IMR-90 (cell line): ENCODE results near the gene CD1D. TPM values are rescaled to one million over a fixed set of nuclear protein-coding genes. Genes with fewer than 3 reads are reported as not detected.
A peak's percentile ranks its signal among the peaks of the same experiment; 100 is the strongest.

Experiments used
- ATAC-seq: fragments of 200-7000 bp; cut with Tn5 transposase; 2 replicates; pipeline ENCODE4 v1.9.1; 2020; ENCODE audit warnings: low read depth, mild to moderate bottlenecking, moderate library complexity
- BruUV-seq: library from RNA; stranded (reverse); fragments of 400-500 nt; replicated peaks from 2 replicates; lab custom pipeline; 2021; lab: Mats Ljungman, UMichigan
- CTCF ChIA-PET: fragments of 300-600 bp; formaldehyde crosslinking; extraction: SDS; loops from one replicate; lab custom pipeline; 2021; ENCODE audit warnings: antibody characterized with exemption; lab: Yijun Ruan, JAX
- POLR2A ChIA-PET: fragments of 300-600 bp; sonication (Branson Sonifier 250); formaldehyde crosslinking; loops from one replicate; lab custom pipeline; 2022; ENCODE audit warnings: antibody characterized with exemption; ENCODE audit not compliant: unreplicated experiment; lab: Charles Lee
- DNase-seq: peaks from one replicate; pipeline ENCODE4 v3.0.0; 2013
- H2AFZ ChIP-seq: replicated peaks from 2 replicates; pipeline ENCODE3; 2013; ENCODE audit warnings: low read length, mild to moderate bottlenecking; ENCODE audit not compliant: poor library complexity
- H2AK5ac ChIP-seq: 2 replicates; pipeline ENCODE4 v1.6.1; 2013; ENCODE audit warnings: low read depth, low read length, inconsistent platforms
- H2AK9ac ChIP-seq: replicated peaks from 2 replicates; pipeline ENCODE3; 2013; ENCODE audit warnings: mild to moderate bottlenecking, low read depth, low read length, moderate library complexity; ENCODE audit not compliant: poor library complexity
- H2BK120ac ChIP-seq: 2 replicates; pipeline ENCODE4 v1.6.1; 2013; ENCODE audit warnings: low read depth, low read length, inconsistent platforms
- H2BK15ac ChIP-seq: 3 replicates; pipeline ENCODE4 v1.6.1; 2013; ENCODE audit warnings: low read depth, low read length, inconsistent platforms
- H2BK20ac ChIP-seq: 2 replicates; pipeline ENCODE4 v1.6.1; 2013; ENCODE audit warnings: low read depth, mild to moderate bottlenecking, inconsistent platforms, low read length, moderate library complexity
- H2BK5ac ChIP-seq: 2 replicates; pipeline ENCODE4 v1.6.1; 2013; ENCODE audit warnings: mild to moderate bottlenecking, low read depth, low read length, inconsistent platforms; ENCODE audit not compliant: poor library complexity, severe bottlenecking
- H3K14ac ChIP-seq: replicated peaks from 2 replicates; pipeline ENCODE4 v1.6.1; 2013; ENCODE audit warnings: low read depth, low read length, inconsistent platforms
- H3K18ac ChIP-seq: 2 replicates; pipeline ENCODE4 v1.6.1; 2013; ENCODE audit warnings: low read depth, low read length, control low read depth
- H3K23ac ChIP-seq: 2 replicates; pipeline ENCODE4 v1.6.1; 2013; ENCODE audit warnings: low read depth, low read length, inconsistent platforms
- H3K27ac ChIP-seq: 2 replicates; pipeline ENCODE4 v1.5.1; 2013; ENCODE audit warnings: mild to moderate bottlenecking, control low read depth, low read length; ENCODE audit not compliant: insufficient read depth
- H3K27me3 ChIP-seq: 2 replicates; pipeline ENCODE4 v1.6.1; 2013; ENCODE audit warnings: low read length; ENCODE audit not compliant: control insufficient read depth, insufficient read depth
- H3K36me3 ChIP-seq: 2 replicates; pipeline ENCODE4 v1.6.1; 2013; ENCODE audit warnings: low read length, mixed read lengths; ENCODE audit not compliant: control insufficient read depth, insufficient read depth
- H3K4ac ChIP-seq: 2 replicates; pipeline ENCODE4 v1.6.1; 2013; ENCODE audit warnings: low read depth, low read length, inconsistent platforms
- H3K4me1 ChIP-seq: 2 replicates; pipeline ENCODE4 v1.6.1; 2013; ENCODE audit warnings: low read length, mixed read lengths; ENCODE audit not compliant: control insufficient read depth, insufficient read depth
- H3K4me2 ChIP-seq: 2 replicates; pipeline ENCODE4 v1.6.1; 2013; ENCODE audit warnings: low read depth, mild to moderate bottlenecking, control low read depth, low read length, moderate library complexity
- H3K4me3 ChIP-seq: 2 replicates; pipeline ENCODE4 v1.5.1; 2013; ENCODE audit warnings: low read depth, mild to moderate bottlenecking, control low read depth, low read length, moderate library complexity; ENCODE audit not compliant: insufficient read depth
- H3K56ac ChIP-seq: 2 replicates; pipeline ENCODE4 v1.6.1; 2013; ENCODE audit warnings: low read length, inconsistent platforms; ENCODE audit not compliant: insufficient read depth; ENCODE audit errors: extremely low read depth
- H3K79me1 ChIP-seq, 2 experiments: 2 replicates each; pipeline ENCODE4 v1.6.1; 2013; ENCODE audit warnings: low read length in 2 of 2, inconsistent platforms in 1 of 2, low read depth in 1 of 2
- H3K9ac ChIP-seq: 2 replicates; pipeline ENCODE4 v1.6.1; 2013; ENCODE audit warnings: low read depth, low read length, control low read depth
- H3K9me1 ChIP-seq: 2 replicates; pipeline ENCODE4 v1.6.1; 2013; ENCODE audit warnings: low read length, inconsistent platforms; ENCODE audit not compliant: insufficient read depth
- H3K9me3 ChIP-seq: 2 replicates; pipeline ENCODE4 v1.6.1; 2013; ENCODE audit warnings: low read length; ENCODE audit not compliant: control insufficient read depth, insufficient read depth
- H4K20me1 ChIP-seq: 2 replicates; pipeline ENCODE4 v1.6.1; 2013; ENCODE audit warnings: low read length, inconsistent platforms; ENCODE audit not compliant: insufficient read depth
- H4K5ac ChIP-seq: 2 replicates; pipeline ENCODE4 v1.6.1; 2013; ENCODE audit warnings: mild to moderate bottlenecking, low read depth, low read length, control low read depth
- H4K8ac ChIP-seq, 2 experiments: 2 replicates each; pipeline ENCODE4 v1.6.1; 2013; ENCODE audit warnings: low read depth in 2 of 2, low read length in 2 of 2, control low read depth in 1 of 2, inconsistent platforms in 1 of 2
- H4K91ac ChIP-seq: 2 replicates; pipeline ENCODE4 v1.6.1; 2013; ENCODE audit warnings: low read depth, low read length, inconsistent platforms; ENCODE audit not compliant: insufficient read depth
- BHLHE40 ChIP-seq: fragments of 150-350 bp; IDR thresholded peaks from 2 replicates; pipeline ENCODE4 v1.6.1; 2016; ENCODE audit warnings: mild to moderate bottlenecking, low read depth, low read length
- CEBPB ChIP-seq: IDR thresholded peaks from 2 replicates; pipeline ENCODE4 v1.6.1; 2012; ENCODE audit warnings: low read depth, low read length, improper control_type of control experiment
- CHD1 ChIP-seq: IDR thresholded peaks from 2 replicates; pipeline ENCODE4 v1.6.1; 2012; ENCODE audit warnings: low read depth, low read length, improper control_type of control experiment
- CTCF ChIP-seq: conservative IDR thresholded peaks from 2 replicates; pipeline ENCODE4 v1.5.1; 2012; ENCODE audit warnings: mild to moderate bottlenecking, low read depth, low read length, improper control_type of control experiment
- ELK1 ChIP-seq: fragments of 150-350 bp; IDR thresholded peaks from 2 replicates; pipeline ENCODE4 v1.6.1; 2016; ENCODE audit warnings: low read depth, mild to moderate bottlenecking, low read length, moderate library complexity, borderline replicate concordance
- FOS ChIP-seq: fragments of 150-350 bp; IDR thresholded peaks from 2 replicates; pipeline ENCODE4 v1.6.1; 2016; ENCODE audit warnings: low read depth, low read length
- MAFK ChIP-seq: IDR thresholded peaks from 2 replicates; pipeline ENCODE4 v1.6.1; 2012; ENCODE audit warnings: low read depth, low read length, improper control_type of control experiment
- MAZ ChIP-seq: IDR thresholded peaks from 2 replicates; pipeline ENCODE4 v1.6.1; 2012; ENCODE audit warnings: low read depth, mild to moderate bottlenecking, low read length, improper control_type of control experiment, moderate library complexity, borderline replicate concordance
- MXI1 ChIP-seq: IDR thresholded peaks from 2 replicates; pipeline ENCODE4 v1.6.1; 2012; ENCODE audit warnings: low read depth, mild to moderate bottlenecking, low read length, moderate library complexity, borderline replicate concordance
- NFE2L2 ChIP-seq: fragments of 150-350 bp; IDR thresholded peaks from 2 replicates; pipeline ENCODE4 v1.6.1; 2016; ENCODE audit warnings: low read depth, mild to moderate bottlenecking, low read length
- POLR2A ChIP-seq: IDR thresholded peaks from 2 replicates; pipeline ENCODE4 v1.6.1; 2012; ENCODE audit warnings: mild to moderate bottlenecking, low read depth, low read length
- RAD21 ChIP-seq: IDR thresholded peaks from 2 replicates; pipeline ENCODE4 v1.6.1; 2012; ENCODE audit warnings: low read length, improper control_type of control experiment
- RCOR1 ChIP-seq: IDR thresholded peaks from 2 replicates; pipeline ENCODE4 v1.6.1; 2012; ENCODE audit warnings: mild to moderate bottlenecking, low read length, improper control_type of control experiment; ENCODE audit not compliant: insufficient replicate concordance
- RFX5 ChIP-seq: IDR thresholded peaks from 2 replicates; pipeline ENCODE4 v1.8.0; 2012; ENCODE audit warnings: low read depth, mild to moderate bottlenecking, low read length, moderate library complexity
- SMC3 ChIP-seq: fragments of 150-350 bp; IDR thresholded peaks from 2 replicates; pipeline ENCODE4 v1.6.1; 2016; ENCODE audit warnings: low read depth, mild to moderate bottlenecking, antibody characterized with exemption, low read length, moderate library complexity
- USF2 ChIP-seq: fragments of 150-350 bp; IDR thresholded peaks from 2 replicates; pipeline ENCODE4 v1.6.1; 2017; ENCODE audit warnings: mild to moderate bottlenecking, antibody characterized with exemption, low read length, low read depth
- WGBS, 2 experiments: methylation state at CpG; one replicate each; pipeline versions ENCODE4 v1.1.5 to v1.1.7; 2013; ENCODE audit warnings: missing lambda C conversion rate in 2 of 2; ENCODE audit not compliant: insufficient read length in 1 of 2; ENCODE audit errors: extremely low coverage in 2 of 2; 5-methylcytosine and 5-hydroxymethylcytosine counted together
- dilution Hi-C: fragments of 300-500 bp; cut with HindIII; formaldehyde crosslinking; loops from one replicate; pipeline ENCODE4 v1.14.3; 2018; ENCODE audit warnings: low sequenced_read_pairs; ENCODE audit not compliant: unreplicated experiment
- in situ Hi-C: fragments of 300-500 bp; cut with MboI; formaldehyde crosslinking; loops from 3 replicates; pipeline ENCODE4 v1.14.3; 2019; ENCODE audit warnings: low sequenced_read_pairs, inconsistent platforms, mixed read lengths
- intact Hi-C: fragments of 100-400 bp; cut with micrococcal nuclease; formaldehyde crosslinking; loops from 2 replicates; pipeline ENCODE4 v1.10.0; 2022
- polyA plus RNA-seq, 3 experiments: library from polyadenylated mRNA; depleted of rRNA; stranded (reverse); fragments of >200 nt; gene quantifications; 2 replicates each; pipeline ENCODE4 v1.2.3, GENCODE V29; 2012; ENCODE audit warnings: low replicate concordance in 1 of 3
- total RNA-seq: library from RNA; depleted of rRNA; stranded (reverse); fragments of >200 nt; gene quantifications from 2 replicates; pipeline ENCODE4 v1.2.3, GENCODE V29; 2012

The CD1D gene
- total and polyA plus RNA-seq, 2 of the 4 experiments (the other 2 are of a cell fraction), result not detected

- Histone ChIP-seq H3K23ac (no peak overlapping the region), H3K27me3 (peaks cover 6% of the 10 kb centered on the region), H2AK9ac (no peak overlapping the region), H3K18ac (no peak overlapping the region), H2AK5ac (no peak overlapping the region), H2BK20ac (no peak overlapping the region), H4K91ac (no peak overlapping the region), H3K9me1 (peaks cover 6% of the 10 kb centered on the region), H3K4ac (no peak overlapping the region), H4K8ac (no peak overlapping the region), H4K20me1 (no peaks in the 10 kb centered on the region), H3K4me3 (no peak overlapping the region), H3K9ac (no peak overlapping the region), H3K56ac (no peak overlapping the region), H3K9me3 (no peaks in the 10 kb centered on the region), H3K27ac (no peak overlapping the region), H3K14ac (no peak overlapping the region), H2BK120ac (no peak overlapping the region), H3K4me1 (peaks cover 3% of the 10 kb centered on the region; the same call in 1 of the 2 replicates), H2AFZ (no peak overlapping the region), H3K36me3 (no peaks in the 10 kb centered on the region), H2BK15ac (no peak overlapping the region), H2BK5ac (no peak overlapping the region), H3K79me1 (no peaks in the 10 kb centered on the region), H4K5ac (no peak overlapping the region), H3K4me2 (no peak overlapping the region)
- WGBS, 2 experiments, result no CpG with 5 or more reads among the region's 1 CpG
- dilution Hi-C loops, result no loop called here
- intact Hi-C loops, result no loop called here
- no TSS peak for BruUV-seq
- in situ Hi-C loops, result no loop called here
- ATAC-seq (no peak), DNase-seq (peak; percentile 13)
- ChIA-PET CTCF (no interaction called here), POLR2A (no interaction called here)
- TF ChIP-seq MAFK, result no peak
- no peak for TF ChIP-seq USF2
- no peak for TF ChIP-seq RFX5
- TF ChIP-seq ELK1, result no peak
- TF ChIP-seq RCOR1, result no peak
- no peak for TF ChIP-seq SMC3
- no peak for TF ChIP-seq BHLHE40
- TF ChIP-seq FOS, result no peak
- no peak for TF ChIP-seq MAZ
- no peak for TF ChIP-seq POLR2A
- TF ChIP-seq CTCF, result no peak
- TF ChIP-seq CEBPB, result no peak
- TF ChIP-seq MXI1, result no peak
- TF ChIP-seq NFE2L2, result no peak
- TF ChIP-seq CHD1, result no peak
- no peak for TF ChIP-seq RAD21
These were observed 27.5 kb upstream of the CD1D start for GRCh38 chr1:158153179-158153578.
